H1 (cell line): ENCODE data around the gene HELT. TPM values are rescaled to one million over a fixed set of nuclear protein-coding genes. Genes with fewer than 3 reads are reported as not detected.

Experiments
- CTCF ChIA-PET: fragments of 300-600 bp; sonication (Branson Sonifier 250); formaldehyde crosslinking; loops from one replicate; lab custom pipeline; 2021; ENCODE audit not compliant: partially characterized antibody; lab: Charles Lee
- POLR2A ChIA-PET: fragments of 300-600 bp; sonication (Branson Sonifier 250); formaldehyde crosslinking; loops from one replicate; lab custom pipeline; 2021; ENCODE audit warnings: inconsistent platforms; ENCODE audit not compliant: partially characterized antibody; lab: Charles Lee
- DNase-seq, 2 experiments: peaks; one replicate each; pipeline versions ENCODE4 v3.0.0 to v3.0.0-alpha.2; 2010 to 2022; ENCODE audit warnings: low spot score in 2 of 2, low read depth in 1 of 2, mixed read lengths in 1 of 2
- FAIRE-seq: peaks from 2 replicates; lab custom pipeline; 2011; peaks lifted over from hg19 to GRCh38; lab: Jason Lieb, UNC
- H2AFZ ChIP-seq: 2 replicates; pipeline ENCODE4 v1.8.1; 2012; ENCODE audit warnings: low read length, inconsistent platforms
- H2AK5ac ChIP-seq: 2 replicates; pipeline ENCODE4 v1.6.1; 2013; ENCODE audit warnings: low read depth, low read length
- H2BK120ac ChIP-seq: replicated peaks from 2 replicates; pipeline ENCODE3; 2013; ENCODE audit warnings: low read depth, low read length, inconsistent platforms
- H2BK12ac ChIP-seq: 2 replicates; pipeline ENCODE4 v1.6.1; 2013; ENCODE audit warnings: low read depth, low read length
- H2BK15ac ChIP-seq: 2 replicates; pipeline ENCODE4 v1.6.1; 2013; ENCODE audit warnings: low read length
- H2BK20ac ChIP-seq: 2 replicates; pipeline ENCODE4 v1.6.1; 2013; ENCODE audit warnings: low read length
- H2BK5ac ChIP-seq: 2 replicates; pipeline ENCODE4 v1.6.1; 2013; ENCODE audit warnings: low read depth, low read length
- H3K14ac ChIP-seq: 2 replicates; pipeline ENCODE4 v1.6.1; 2013; ENCODE audit warnings: inconsistent platforms; ENCODE audit not compliant: insufficient read length
- H3K18ac ChIP-seq: 2 replicates; pipeline ENCODE4 v1.6.1; 2013; ENCODE audit warnings: low read length; ENCODE audit errors: extremely low read depth
- H3K23ac ChIP-seq: 2 replicates; pipeline ENCODE4 v1.6.1; 2013; ENCODE audit warnings: inconsistent platforms; ENCODE audit not compliant: insufficient read length
- H3K23me2 ChIP-seq: 2 replicates; pipeline ENCODE4 v1.6.1; 2013; ENCODE audit warnings: low read depth, low read length
- H3K27ac ChIP-seq: 2 replicates; pipeline ENCODE4 v1.6.1; 2011; ENCODE audit warnings: low read depth, low read length, inconsistent platforms
- H3K27me3 ChIP-seq, 4 experiments: replicated peaks in 1 of 4; 1 replicate in 1 of 4; 2 replicates in 3 of 4; pipeline versions ENCODE4 v1.6.1 to v1.8.1; 2011 to 2013; ENCODE audit warnings: low read length in 3 of 4, mild to moderate bottlenecking in 3 of 4, inconsistent platforms in 2 of 4, mixed read lengths in 2 of 4, moderate library complexity in 1 of 4; ENCODE audit not compliant: control insufficient read depth in 3 of 4, insufficient read depth in 3 of 4; ENCODE audit errors: extremely low read depth in 1 of 4
- H3K36me3 ChIP-seq, 4 experiments: 2 replicates each; pipeline versions ENCODE4 v1.6.1 to v1.8.1; 2011 to 2013; ENCODE audit warnings: mild to moderate bottlenecking in 4 of 4, low read length in 3 of 4, moderate library complexity in 2 of 4, control low read depth in 1 of 4, inconsistent platforms in 1 of 4; ENCODE audit not compliant: insufficient read depth in 4 of 4, control insufficient read depth in 2 of 4
- H3K4ac ChIP-seq: replicated peaks from 2 replicates; pipeline ENCODE3; 2013; ENCODE audit warnings: low read length, low read depth, mixed read lengths, inconsistent platforms; ENCODE audit not compliant: insufficient read length
- H3K4me1 ChIP-seq, 4 experiments: replicated peaks in 1 of 4; 1 replicate in 1 of 4; 2 replicates in 3 of 4; pipeline versions ENCODE4 v1.6.1 to v1.8.1; 2011 to 2013; ENCODE audit warnings: low read length in 3 of 4, inconsistent platforms in 2 of 4, mixed read lengths in 1 of 4; ENCODE audit not compliant: insufficient read depth in 4 of 4, control insufficient read depth in 3 of 4
- H3K4me2 ChIP-seq, 2 experiments: 2 replicates each; pipeline versions ENCODE4 v1.6.1 to v1.8.1; 2011 to 2013; ENCODE audit warnings: low read depth in 2 of 2, low read length in 2 of 2, control low read depth in 1 of 2, inconsistent platforms in 1 of 2, mild to moderate bottlenecking in 1 of 2; ENCODE audit not compliant: insufficient read depth in 1 of 2
- H3K4me3 ChIP-seq, 4 experiments: fragments of 200-600, 300-600 bp in 1 of 4; sonication (generic), shearing (Covaris generic), sonication (Bioruptor Twin) in 1 of 4; 2 replicates each; pipeline versions ENCODE4 v1.5.1 to v1.8.1; 2011 to 2016; ENCODE audit warnings: low read length in 4 of 4, low read depth in 3 of 4, control low read depth in 2 of 4, inconsistent platforms in 2 of 4, mild to moderate bottlenecking in 2 of 4, mixed read lengths in 1 of 4, moderate library complexity in 1 of 4; ENCODE audit not compliant: insufficient read depth in 2 of 4; ENCODE audit errors: extremely low read depth in 1 of 4
- H3K56ac ChIP-seq: replicated peaks from 2 replicates; pipeline ENCODE3; 2013; ENCODE audit warnings: low read depth, mild to moderate bottlenecking, mixed read lengths, low read length, inconsistent platforms; ENCODE audit not compliant: insufficient read length
- H3K79me1 ChIP-seq: 2 replicates; pipeline ENCODE4 v1.6.1; 2013; ENCODE audit warnings: low read depth, low read length, control low read depth
- H3K79me2 ChIP-seq, 2 experiments: 2 replicates each; pipeline versions ENCODE4 v1.6.1 to v1.8.1; 2012 to 2013; ENCODE audit warnings: low read length in 2 of 2, mild to moderate bottlenecking in 2 of 2, inconsistent platforms in 1 of 2; ENCODE audit not compliant: insufficient read depth in 2 of 2, control insufficient read depth in 1 of 2
- H3K9ac ChIP-seq, 4 experiments: replicated peaks in 1 of 4; 1 replicate in 1 of 4; 2 replicates in 3 of 4; pipeline versions ENCODE4 v1.6.1 to v1.8.1; 2011 to 2013; ENCODE audit warnings: low read depth in 3 of 4, low read length in 3 of 4, control low read depth in 2 of 4, mild to moderate bottlenecking in 2 of 4, moderate library complexity in 2 of 4, inconsistent platforms in 1 of 4; ENCODE audit errors: extremely low read depth in 1 of 4
- H3K9me3 ChIP-seq, 2 experiments: 2 replicates each; pipeline versions ENCODE4 v1.6.1 to v1.8.1; 2012 to 2013; ENCODE audit warnings: mild to moderate bottlenecking in 2 of 2, moderate library complexity in 2 of 2, control low read depth in 1 of 2, inconsistent platforms in 1 of 2, low read depth in 1 of 2, low read length in 1 of 2, mixed read lengths in 1 of 2; ENCODE audit not compliant: insufficient read depth in 2 of 2
- H4K20me1 ChIP-seq, 2 experiments: replicated peaks in 1 of 2; 2 replicates each; pipeline versions ENCODE3 to v1.8.1; 2011 to 2013; ENCODE audit warnings: inconsistent platforms in 2 of 2, low read length in 2 of 2, mild to moderate bottlenecking in 1 of 2; ENCODE audit not compliant: insufficient read depth in 2 of 2, control insufficient read depth in 1 of 2
- H4K5ac ChIP-seq: 2 replicates; pipeline ENCODE4 v1.6.1; 2013; ENCODE audit warnings: low read length, low read depth, mixed read lengths, inconsistent platforms; ENCODE audit not compliant: insufficient read length
- H4K8ac ChIP-seq: 2 replicates; pipeline ENCODE4 v1.8.0; 2013; ENCODE audit warnings: mild to moderate bottlenecking, moderate library complexity, low read length, inconsistent platforms; ENCODE audit not compliant: insufficient read depth; ENCODE audit errors: extremely low read depth
- H4K91ac ChIP-seq: replicated peaks from 2 replicates; pipeline ENCODE3; 2013; ENCODE audit warnings: low read length, mixed read lengths, inconsistent platforms; ENCODE audit not compliant: insufficient read length
- KDM1A ChIP-seq: fragments of 200-600, 300-600 bp; sonication (generic); IDR thresholded peaks from 2 replicates; pipeline ENCODE4 v1.7.1; 2016; ENCODE audit warnings: mild to moderate bottlenecking, low read length, borderline replicate concordance
- KDM5A ChIP-seq: fragments of 200-600 bp; IDR thresholded peaks from 2 replicates; pipeline ENCODE4 v1.7.1; 2012; ENCODE audit warnings: mild to moderate bottlenecking, low read length, inconsistent platforms, mixed read lengths
- RAD21 ChIP-seq, 2 experiments: IDR thresholded peaks in 1 of 2; conservative IDR thresholded peaks in 1 of 2; 2 replicates each; pipeline ENCODE4 v1.6.1; 2011; ENCODE audit warnings: low read depth in 2 of 2, low read length in 2 of 2, improper control_type of control experiment in 1 of 2, inconsistent platforms in 1 of 2, mild to moderate bottlenecking in 1 of 2, moderate library complexity in 1 of 2
- SIN3A ChIP-seq, 2 experiments: IDR thresholded peaks in 1 of 2; conservative IDR thresholded peaks in 1 of 2; 2 replicates each; pipeline ENCODE4 v1.6.1; 2011 to 2012; ENCODE audit warnings: low read length in 2 of 2, improper control_type of control experiment in 1 of 2, low read depth in 1 of 2, mild to moderate bottlenecking in 1 of 2
- SP2 ChIP-seq: IDR thresholded peaks from 2 replicates; pipeline ENCODE4 v1.6.1; 2012; ENCODE audit warnings: mild to moderate bottlenecking, low read length, inconsistent platforms
- YY1 ChIP-seq: IDR thresholded peaks from 2 replicates; pipeline ENCODE4 v1.6.1; 2011; ENCODE audit warnings: low read depth, mild to moderate bottlenecking, low read length
- ZNF274 ChIP-seq: IDR thresholded peaks from 2 replicates; pipeline ENCODE4 v1.7.0; 2012; ENCODE audit warnings: low read length, borderline replicate concordance; ENCODE audit errors: extremely low read depth
- WGBS, 2 experiments: shearing (Covaris generic) in 1 of 2; methylation state at CpG; one replicate each; pipeline versions ENCODE4 v1.1.6 to v1.1.7; 2013 to 2015; ENCODE audit warnings: low lambda C conversion rate in 2 of 2, mixed read lengths in 2 of 2, inconsistent platforms in 1 of 2, low coverage in 1 of 2, missing lambda C conversion rate in 1 of 2; ENCODE audit not compliant: insufficient replicate concordance in 2 of 2, insufficient coverage in 1 of 2, insufficient read length in 1 of 2; ENCODE audit errors: extremely low coverage in 1 of 2, missing lambda C conversion rate in 1 of 2; 5-methylcytosine and 5-hydroxymethylcytosine counted together
- polyA plus RNA-seq, 7 experiments: library from polyadenylated mRNA; depleted of rRNA in 3 of 7; stranded (reverse) in 5 of 7; unstranded in 2 of 7; fragments of >200 nt in 5 of 7; fragments of 200-250 nt in 2 of 7; gene quantifications; 1 replicate in 5 of 7; 2 replicates in 1 of 7; 4 replicates in 1 of 7; pipeline versions ENCODE4 v1.2.1 to v1.2.3, GENCODE V29; 2011 to 2013; ENCODE audit warnings: missing spikeins in 2 of 7, mixed read lengths in 2 of 7
- total RNA-seq: library from RNA; stranded (reverse); fragmentation: NEBNext Ultra II Directional; extraction: Animal tissue kit (Norgen Biotek cat#: 25700); gene quantifications from 2 replicates; pipeline ENCODE4 v1.2.1, GENCODE V29; 2021
- TF ChIP-seq, protein P1 (sequence below), 3 experiments: IDR thresholded peaks; 1 replicate in 2 of 3; 2 replicates in 1 of 3; pipeline versions ENCODE4 v1.5.1 to v1.6.1; 2011; ENCODE audit warnings: low read length in 3 of 3, mild to moderate bottlenecking in 3 of 3, inconsistent platforms in 2 of 3, low read depth in 1 of 3, moderate library complexity in 1 of 3; ENCODE audit not compliant: insufficient read depth in 1 of 3; ENCODE audit errors: control extremely low read depth in 1 of 3

The HELT gene
- total and polyA plus RNA-seq, 2 of the 8 experiments (the other 6 are each of a cell fraction or from before 2014, with no cell fraction given), result 0.32 to 0.35 TPM

DNA sequence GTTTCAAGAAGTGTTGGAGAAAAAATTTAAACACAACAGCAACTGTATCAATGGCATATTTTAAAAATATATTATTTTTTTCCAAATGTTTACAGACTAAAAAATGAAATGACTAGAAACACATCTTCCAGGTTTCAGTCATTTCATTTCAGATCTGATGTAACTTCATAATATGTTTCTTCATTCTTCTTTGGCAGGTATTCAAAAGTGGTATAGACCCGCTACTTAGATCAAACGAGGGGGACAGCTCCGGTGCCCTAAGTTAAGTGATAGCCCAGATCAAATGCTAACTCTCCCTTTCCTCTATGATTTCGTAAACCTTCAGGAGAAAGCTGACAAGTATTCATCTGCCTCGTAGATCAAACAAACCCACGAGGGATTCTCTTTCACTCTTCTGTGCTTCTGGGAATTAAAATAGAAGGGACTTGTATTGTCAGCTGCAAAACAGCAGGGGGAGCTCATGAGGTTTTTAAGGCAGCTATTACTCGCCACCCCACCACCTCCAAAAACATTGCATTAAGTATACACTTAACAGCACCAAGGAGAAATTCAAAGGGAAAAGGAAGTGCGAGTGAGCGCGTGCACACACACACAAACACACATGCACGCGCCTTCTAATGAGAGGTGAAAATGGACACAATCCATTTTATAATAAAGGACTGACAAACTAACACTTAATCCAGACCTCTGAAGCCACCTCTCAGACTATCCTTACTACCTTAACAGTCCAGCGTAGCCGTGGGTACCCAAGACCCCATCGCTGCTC lies 21.4 kb downstream of the HELT start:
- POLR2A ChIA-PET, result interaction anchor here (0.6 kb wide), 1 partner anchor 319 kb away, joined by 3 read pairs; no protein-coding TSS in a partner anchor
- DNase-seq, result peak in 1 of 2 experiments; percentile 70

More for the DNA sequence above, 21.4 kb downstream of the HELT start:
- Histone ChIP-seq H3K18ac (no peak overlapping the region; the same call in 1 of the 2 replicates), H3K4me2 (no peak overlapping the region), H2BK15ac (no peak overlapping the region), H2AK5ac (no peak overlapping the region), H3K4me1 (no peaks in the 10 kb centered on the region; a peak in 1 of 7 replicates), H4K20me1 (no peaks in the 10 kb centered on the region), H3K14ac (no peak overlapping the region), H2BK12ac (no peak overlapping the region), H2BK20ac (peak overlapping the region; percentile 56; the same call in 1 of the 2 replicates), H3K23ac (no peak overlapping the region), H2BK120ac (no peak overlapping the region), H3K27me3 (peaks cover 0 to 2% (median 0%) of the 10 kb centered on the region in 4 experiments; a peak in 2 of 7 replicates), H3K4me3 (no peak overlapping the region), H3K4ac (no peak overlapping the region), H3K23me2 (no peaks in the 10 kb centered on the region), H4K8ac (no peak overlapping the region), H4K91ac (no peak overlapping the region), H3K9ac (no peak overlapping the region), H2AFZ (no peak overlapping the region), H4K5ac (no peak overlapping the region), H3K36me3 (no peaks in the 10 kb centered on the region; a peak in 1 of 8 replicates), H3K79me2 (no peaks in the 10 kb centered on the region), H3K27ac (no peak overlapping the region), H3K9me3 (peaks cover 7 to 16% of the 10 kb centered on the region in 2 experiments; a peak in 3 of 4 replicates), H3K79me1 (no peaks in the 10 kb centered on the region), H2BK5ac (no peak overlapping the region), H3K56ac (no peak overlapping the region)
- WGBS, 2 experiments, result 47% methylated on average over 15 of the region's 15 CpGs; no CpG with 5 or more reads in 1 of the 2 experiments
- CTCF ChIA-PET, result interaction anchor here (0.6 to 13.9 kb wide), 37 partner anchors 9 to 998 kb away, joined by 3 to 210 read pairs (median 4); partner anchors contain the start of genes HELT and SLC25A4
- peak; percentile 93 for FAIRE-seq
- TF ChIP-seq KDM1A, result no peak
- no peak for TF ChIP-seq KDM5A
- peak; percentile 85 for TF ChIP-seq RAD21 (IDR thresholded peaks at IDR 0.05 in 1 of 2, conservative IDR thresholded peaks at IDR 0.05 in 1 of 2; ENCODE audit: low read depth in 2 of 2, low read length in 2 of 2)
- no peak for TF ChIP-seq SP2
- TF ChIP-seq, protein P1, sequence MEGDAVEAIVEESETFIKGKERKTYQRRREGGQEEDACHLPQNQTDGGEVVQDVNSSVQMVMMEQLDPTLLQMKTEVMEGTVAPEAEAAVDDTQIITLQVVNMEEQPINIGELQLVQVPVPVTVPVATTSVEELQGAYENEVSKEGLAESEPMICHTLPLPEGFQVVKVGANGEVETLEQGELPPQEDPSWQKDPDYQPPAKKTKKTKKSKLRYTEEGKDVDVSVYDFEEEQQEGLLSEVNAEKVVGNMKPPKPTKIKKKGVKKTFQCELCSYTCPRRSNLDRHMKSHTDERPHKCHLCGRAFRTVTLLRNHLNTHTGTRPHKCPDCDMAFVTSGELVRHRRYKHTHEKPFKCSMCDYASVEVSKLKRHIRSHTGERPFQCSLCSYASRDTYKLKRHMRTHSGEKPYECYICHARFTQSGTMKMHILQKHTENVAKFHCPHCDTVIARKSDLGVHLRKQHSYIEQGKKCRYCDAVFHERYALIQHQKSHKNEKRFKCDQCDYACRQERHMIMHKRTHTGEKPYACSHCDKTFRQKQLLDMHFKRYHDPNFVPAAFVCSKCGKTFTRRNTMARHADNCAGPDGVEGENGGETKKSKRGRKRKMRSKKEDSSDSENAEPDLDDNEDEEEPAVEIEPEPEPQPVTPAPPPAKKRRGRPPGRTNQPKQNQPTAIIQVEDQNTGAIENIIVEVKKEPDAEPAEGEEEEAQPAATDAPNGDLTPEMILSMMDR (IDR thresholded peaks at IDR 0.05; ENCODE audit: control extremely low read depth in 1 of 3, insufficient read depth in 1 of 3, low read depth in 1 of 3, low read length in 3 of 3), result peak in 2 of 3 experiments; percentile 72 to 83; a peak in 3 of 4 replicates
- TF ChIP-seq SIN3A (conservative IDR thresholded peaks at IDR 0.05 in 1 of 2, IDR thresholded peaks at IDR 0.05 in 1 of 2; ENCODE audit: low read depth in 1 of 2, low read length in 2 of 2), result no peak
- no peak for TF ChIP-seq ZNF274
- TF ChIP-seq YY1, result no peak
